Measurements from ENCODE around the gene SH3BP4. TPM values are rescaled to one million over a fixed set of nuclear protein-coding genes. Genes with fewer than 3 reads are reported as not detected.

Gene SH3BP4
- total RNA-seq, 1 experiment from 2014 or later = 93.8 TPM

DNA sequence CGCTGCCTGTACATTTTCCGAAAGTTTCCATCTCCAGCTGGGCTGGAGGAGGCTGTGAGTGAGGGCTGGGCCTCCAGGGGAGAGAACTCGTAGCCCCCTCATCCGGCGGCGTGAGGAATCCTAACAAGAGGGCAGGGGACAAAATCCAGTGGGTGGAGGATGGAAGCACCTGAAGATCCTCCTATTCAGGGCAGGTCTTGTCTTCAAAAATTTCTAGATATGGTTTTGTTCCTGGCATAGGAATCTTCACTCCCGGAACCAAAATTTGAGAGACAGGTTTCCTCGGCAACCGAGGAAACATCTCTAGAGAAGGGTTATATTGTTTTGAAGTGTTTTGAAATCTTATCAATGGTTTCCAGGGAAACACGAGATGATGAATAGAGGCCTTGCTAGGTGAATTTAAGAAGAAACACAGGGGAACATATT is 136.7 kb downstream of the SH3BP4 start:
- H3K79me1 ChIP-seq (ENCODE audit: insufficient read depth, low read depth, low read length, poor library complexity, severe bottlenecking) = no peaks in the 10 kb centered on the region
- H3K9me3 Mint-ChIP-seq = no peaks in the 10 kb centered on the region
- no peak overlapping the region for H3K18ac ChIP-seq (ENCODE audit: insufficient read length, low read depth, low read length)
- H3K27me3 Mint-ChIP-seq (ENCODE audit: low read depth) = peaks cover 2% of the 10 kb centered on the region
- no peak overlapping the region for H2BK15ac ChIP-seq (ENCODE audit: low read depth, low read length)
- no peaks in the 10 kb centered on the region for H4K20me1 ChIP-seq (ENCODE audit: control insufficient read depth, insufficient read depth, insufficient read length)
- no peak overlapping the region for H3K4me3 Mint-ChIP-seq
- no peaks in the 10 kb centered on the region for H3K9me3 ChIP-seq (ENCODE audit: control insufficient read depth, low read depth, low read length)
- H2AFZ ChIP-seq (ENCODE audit: low read length) = no peak overlapping the region
- H3K27ac Mint-ChIP-seq = no peak overlapping the region
- no peak overlapping the region for H4K5ac ChIP-seq (ENCODE audit: insufficient read length, low read depth, low read length)
- no peak overlapping the region for H3K9ac ChIP-seq (ENCODE audit: extremely low read depth, insufficient read length, low read length)
- H2BK20ac ChIP-seq (ENCODE audit: low read depth, low read length, poor library complexity, severe bottlenecking) = no peak overlapping the region
- peaks cover 14 to 24% of the 10 kb centered on the region in 2 experiments for H3K4me1 Mint-ChIP-seq
- no peak overlapping the region for H2BK12ac ChIP-seq (ENCODE audit: insufficient read length, low read depth, low read length)
- 0 out of 2 replicates have a peak, but pooled peaks cover 2% of the 10 kb centered on the region for H3K27me3 ChIP-seq (ENCODE audit: insufficient read depth, low read length)
- no peak overlapping the region for H3K14ac ChIP-seq (ENCODE audit: insufficient read depth, low read length)
- H3K4ac ChIP-seq (ENCODE audit: low read depth, low read length) = no peak overlapping the region
- no peak overlapping the region for H3K4me2 ChIP-seq (ENCODE audit: insufficient read depth, insufficient read length, low read length)
- no peak overlapping the region for H3K56ac ChIP-seq (ENCODE audit: insufficient read length, low read depth, low read length)
- H3K79me2 ChIP-seq (ENCODE audit: insufficient read depth, low read length) = no peaks in the 10 kb centered on the region
- H2AK5ac ChIP-seq (ENCODE audit: insufficient read length, low read length) = no peak overlapping the region
- no peaks in the 10 kb centered on the region for H3K4me1 ChIP-seq (ENCODE audit: insufficient read depth, low read length)
- H2BK5ac ChIP-seq (ENCODE audit: insufficient read length, low read length) = no peak overlapping the region
- no peak for DNase-seq
- no peak overlapping the region for H4K8ac ChIP-seq (replicated peaks; ENCODE audit: insufficient read length, low read depth, low read length)
- no peak for TF ChIP-seq CTCF (conservative IDR thresholded peaks at IDR 0.05)
- no peak overlapping the region for H2BK120ac ChIP-seq (ENCODE audit: low read depth, low read length, poor library complexity, severe bottlenecking)
- no peak overlapping the region for H3T11ph ChIP-seq (ENCODE audit: low read length)
- H3K27ac ChIP-seq (ENCODE audit: insufficient read length, low read depth, low read length) = no peak overlapping the region
- no peaks in the 10 kb centered on the region for H3K36me3 Mint-ChIP-seq (ENCODE audit: insufficient read depth in 1 of 3, low read depth in 3 of 3)
- H4K91ac ChIP-seq (ENCODE audit: insufficient read length, low read depth, low read length) = no peak overlapping the region
- WGBS (ENCODE audit: extremely low coverage, insufficient read length, low lambda C conversion rate) = no CpG with 5 or more reads among the region's 10 CpGs
- H3K23me2 ChIP-seq (ENCODE audit: insufficient read length, low read depth, low read length, poor library complexity, severe bottlenecking) = no peaks in the 10 kb centered on the region
- H3K23ac ChIP-seq (ENCODE audit: insufficient read length, low read depth, low read length) = no peak overlapping the region
